Keratinocyte (primary cell): ENCODE results near the gene PLA2G15.

ENCODE experiments used
- EZH2 ChIP-seq: IDR thresholded peaks from one replicate; pipeline ENCODE4 v1.6.1; 2012; ENCODE audit warnings: inconsistent platforms, mild to moderate bottlenecking, low read length, moderate library complexity
- TF ChIP-seq, protein P1 (sequence below), 3 experiments: IDR thresholded peaks in 1 of 3; conservative IDR thresholded peaks in 1 of 3; optimal IDR thresholded peaks in 1 of 3; 2 replicates in 2 of 3; 3 replicates in 1 of 3; pipeline versions ENCODE3 to v1.5.1; 2011; ENCODE audit warnings: low read length in 3 of 3, mild to moderate bottlenecking in 3 of 3, moderate library complexity in 2 of 3, control low read depth in 1 of 3, inconsistent platforms in 1 of 3; ENCODE audit not compliant: insufficient read depth in 2 of 3; ENCODE audit errors: extremely low read depth in 1 of 3

- TF ChIP-seq EZH2: no peak
- TF ChIP-seq, protein P1, sequence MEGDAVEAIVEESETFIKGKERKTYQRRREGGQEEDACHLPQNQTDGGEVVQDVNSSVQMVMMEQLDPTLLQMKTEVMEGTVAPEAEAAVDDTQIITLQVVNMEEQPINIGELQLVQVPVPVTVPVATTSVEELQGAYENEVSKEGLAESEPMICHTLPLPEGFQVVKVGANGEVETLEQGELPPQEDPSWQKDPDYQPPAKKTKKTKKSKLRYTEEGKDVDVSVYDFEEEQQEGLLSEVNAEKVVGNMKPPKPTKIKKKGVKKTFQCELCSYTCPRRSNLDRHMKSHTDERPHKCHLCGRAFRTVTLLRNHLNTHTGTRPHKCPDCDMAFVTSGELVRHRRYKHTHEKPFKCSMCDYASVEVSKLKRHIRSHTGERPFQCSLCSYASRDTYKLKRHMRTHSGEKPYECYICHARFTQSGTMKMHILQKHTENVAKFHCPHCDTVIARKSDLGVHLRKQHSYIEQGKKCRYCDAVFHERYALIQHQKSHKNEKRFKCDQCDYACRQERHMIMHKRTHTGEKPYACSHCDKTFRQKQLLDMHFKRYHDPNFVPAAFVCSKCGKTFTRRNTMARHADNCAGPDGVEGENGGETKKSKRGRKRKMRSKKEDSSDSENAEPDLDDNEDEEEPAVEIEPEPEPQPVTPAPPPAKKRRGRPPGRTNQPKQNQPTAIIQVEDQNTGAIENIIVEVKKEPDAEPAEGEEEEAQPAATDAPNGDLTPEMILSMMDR (optimal IDR thresholded peaks at IDR 0.05 in 1 of 3, IDR thresholded peaks at IDR 0.05 in 1 of 3, conservative IDR thresholded peaks at IDR 0.05 in 1 of 3; ENCODE audit: extremely low read depth in 1 of 3, insufficient read depth in 2 of 3, low read length in 3 of 3): no peak
Observed at GRCh38 chr16:68288252-68288650, 43.1 kb downstream of the PLA2G15 start.
